Glomerular endothelial cell (primary cell): ENCODE results near the gene BTG4. TPM values are rescaled to one million over a fixed set of nuclear protein-coding genes. Genes with fewer than 3 reads are reported as not detected.

Experiments
- total RNA-seq: library from RNA; depleted of rRNA; stranded (reverse); fragments of >200 nt; gene quantifications from 2 replicates; pipeline ENCODE4 v1.2.3, GENCODE V29; 2015

The BTG4 gene
- total RNA-seq, 1 donor from 2014 or later, result not detected

Other genes starting within 250 kb of the BTG4 start
- gene POU2AF3, start 213.8 kb downstream of the BTG4 start, total RNA-seq, result not detected in 2 replicates
- gene POU2AF1, start 133.1 kb downstream of the BTG4 start, total RNA-seq, result not detected in 2 replicates
- not detected in 2 replicates for gene HOATZ, start 2.4 kb upstream of the BTG4 start, total RNA-seq
- 19.3 and 29.6 TPM in 2 replicates for gene LAYN, start 28.3 kb upstream of the BTG4 start, total RNA-seq
- gene SIK2, start 90.1 kb upstream of the BTG4 start, total RNA-seq, result 12.2 and 13.8 TPM in 2 replicates